MM.1S (cell line): ENCODE measurements around the gene SEM1.

Experiments used
- DNase-seq: peaks from one replicate; pipeline ENCODE4 v3.0.0-alpha.2; 2015
- H2AFZ ChIP-seq: fragments of 300-600 bp; sonication (generic); 2 replicates; pipeline ENCODE4 v1.6.0; 2016; ENCODE audit warnings: antibody characterized with exemption, low read length
- H3F3A ChIP-seq: fragments of 300-600 bp; sonication (generic); 2 replicates; pipeline ENCODE4 v1.6.1; 2016; ENCODE audit warnings: mild to moderate bottlenecking, antibody characterized with exemption, low read length, moderate library complexity, mixed read lengths; ENCODE audit not compliant: insufficient read depth
- H3K27ac ChIP-seq: fragments of 300-600 bp; sonication (generic); 2 replicates; pipeline ENCODE4 v1.5.1; 2016; ENCODE audit warnings: mild to moderate bottlenecking, low read length
- H3K27me3 ChIP-seq: fragments of 300-600 bp; sonication (generic); replicated peaks from 2 replicates; pipeline ENCODE4 v1.6.0; 2016; ENCODE audit warnings: low read length; ENCODE audit not compliant: insufficient read depth
- H3K36me3 ChIP-seq: fragments of 300-600 bp; sonication (generic); replicated peaks from 2 replicates; pipeline ENCODE4 v1.6.1; 2016; ENCODE audit warnings: mild to moderate bottlenecking, low read length, mixed read lengths; ENCODE audit not compliant: insufficient read depth
- H3K4me1 ChIP-seq: fragments of 300-600 bp; sonication (generic); 2 replicates; pipeline ENCODE4 v1.6.1; 2016; ENCODE audit warnings: low read length, mixed read lengths
- H3K4me2 ChIP-seq: fragments of 300-600 bp; sonication (generic); 2 replicates; pipeline ENCODE4 v1.6.0; 2016; ENCODE audit warnings: low read depth, low read length
- H3K4me3 ChIP-seq: fragments of 300-600 bp; sonication (generic); 2 replicates; pipeline ENCODE4 v1.5.1; 2016; ENCODE audit warnings: low read length, mixed read lengths
- H3K79me2 ChIP-seq: fragments of 300-600 bp; sonication (generic); 2 replicates; pipeline ENCODE4 v1.6.1; 2016; ENCODE audit warnings: mixed run types, low read length, mixed read lengths
- H3K9ac ChIP-seq: fragments of 300-600 bp; sonication (generic); 2 replicates; pipeline ENCODE4 v1.6.1; 2016; ENCODE audit warnings: low read length, mixed read lengths
- H3K9me2 ChIP-seq: fragments of 300-600 bp; sonication (generic); replicated peaks from 2 replicates; pipeline ENCODE4 v1.6.1; 2016; ENCODE audit warnings: mild to moderate bottlenecking, low read length, mixed read lengths; ENCODE audit not compliant: insufficient read depth
- H3K9me3 ChIP-seq: fragments of 300-600 bp; sonication (generic); replicated peaks from 2 replicates; pipeline ENCODE4 v1.6.1; 2016; ENCODE audit warnings: mild to moderate bottlenecking, low read length, mixed read lengths; ENCODE audit not compliant: insufficient read depth
- H4K20me1 ChIP-seq: fragments of 300-600 bp; sonication (generic); 2 replicates; pipeline ENCODE4 v1.6.1; 2016; ENCODE audit warnings: mild to moderate bottlenecking, low read length, moderate library complexity, mixed read lengths; ENCODE audit not compliant: insufficient read depth
- CTCF ChIP-seq: fragments of 300-600 bp; sonication (generic); IDR thresholded peaks from 2 replicates; pipeline ENCODE4 v1.5.1; 2016; ENCODE audit warnings: antibody characterized with exemption, low read length, mixed read lengths
- EZH2 ChIP-seq: fragments of 300-600 bp; sonication (generic); optimal IDR thresholded peaks from 2 replicates; pipeline ENCODE3; 2017; ENCODE audit warnings: low read depth, mild to moderate bottlenecking, antibody characterized with exemption, low read length, mixed read lengths
- EZH2phosphoT487 ChIP-seq: fragments of 300-600 bp; sonication (generic); IDR thresholded peaks from 2 replicates; pipeline ENCODE4 v1.6.1; 2018; ENCODE audit warnings: antibody characterized with exemption, low read length

Gene SEM1

GRCh38 chr7:96720843-96721242 lies 11.2 kb upstream of the SEM1 start:
- TF ChIP-seq EZH2phosphoT487: no peak
- no peak for TF ChIP-seq CTCF
- TF ChIP-seq EZH2: no peak
- H3K27ac ChIP-seq: no peak overlapping the region

GRCh38 chr7:96719164-96719563 lies 9.5 kb upstream of the SEM1 start:
- Histone ChIP-seq H4K20me1 (no peaks in the 10 kb centered on the region), H3K4me1 (no peaks in the 10 kb centered on the region), H3K79me2 (no peaks in the 10 kb centered on the region), H3K27ac (no peak overlapping the region), H2AFZ (no peak overlapping the region), H3K4me3 (no peak overlapping the region), H3K9me3 (no peaks in the 10 kb centered on the region), H3K9ac (no peak overlapping the region), H3F3A (no peaks in the 10 kb centered on the region), H3K36me3 (no peaks in the 10 kb centered on the region), H3K27me3 (no peaks in the 10 kb centered on the region), H3K4me2 (no peak overlapping the region), H3K9me2 (no peaks in the 10 kb centered on the region)
- TF ChIP-seq EZH2 (no peak), CTCF (no peak), EZH2phosphoT487 (no peak)
- DNase-seq: no peak

More at GRCh38 chr7:96720843-96721242, 11.2 kb upstream of the SEM1 start:
- no peaks in the 10 kb centered on the region for H3K9me2 ChIP-seq
- H3K4me1 ChIP-seq: no peaks in the 10 kb centered on the region
- H3K27me3 ChIP-seq: no peaks in the 10 kb centered on the region
- H3K4me2 ChIP-seq: no peak overlapping the region
- no peak overlapping the region for H2AFZ ChIP-seq
- no peak for DNase-seq
- no peak overlapping the region for H3K9ac ChIP-seq
- H3K9me3 ChIP-seq: no peaks in the 10 kb centered on the region
- H3K79me2 ChIP-seq: no peaks in the 10 kb centered on the region
- no peaks in the 10 kb centered on the region for H4K20me1 ChIP-seq
- H3F3A ChIP-seq: no peaks in the 10 kb centered on the region
- no peak overlapping the region for H3K4me3 ChIP-seq
- H3K36me3 ChIP-seq: no peaks in the 10 kb centered on the region

- no peak for DNase-seq
- no peak for TF ChIP-seq CTCF
- TF ChIP-seq EZH2phosphoT487: no peak
- TF ChIP-seq EZH2: no peak
- H3K27me3 ChIP-seq: no peaks in the 10 kb centered on the region
- no peaks in the 10 kb centered on the region for H4K20me1 ChIP-seq
- no peak overlapping the region for H3K4me3 ChIP-seq
- H2AFZ ChIP-seq: no peak overlapping the region
- H3K9ac ChIP-seq: no peak overlapping the region
- no peaks in the 10 kb centered on the region for H3K9me2 ChIP-seq
- H3K27ac ChIP-seq: no peak overlapping the region
- no peaks in the 10 kb centered on the region for H3K79me2 ChIP-seq
- no peaks in the 10 kb centered on the region for H3K9me3 ChIP-seq
- H3F3A ChIP-seq: no peaks in the 10 kb centered on the region
- H3K4me1 ChIP-seq: no peaks in the 10 kb centered on the region
- H3K4me2 ChIP-seq: no peak overlapping the region
- no peaks in the 10 kb centered on the region for H3K36me3 ChIP-seq
Observed at GRCh38 chr7:96718107-96719003, 8.7 kb upstream of the SEM1 start.
